Transverse colon (tissue), 4 donors: ENCODE results near the gene THOP1. TPM values are rescaled to one million over a fixed set of nuclear protein-coding genes. Genes with fewer than 3 reads are reported as not detected.

Experiments used
- DNase-seq: peaks from one replicate; pipeline ENCODE4 v3.0.0-alpha.2; 2019
- H3K27ac ChIP-seq, 4 donors: fragments of 200-600 bp; sonication (generic); 2 replicates each; pipeline ENCODE4 v1.5.1; 2016 to 2018; ENCODE audit warnings: inconsistent platforms in 4 of 4
- H3K27me3 ChIP-seq: fragments of 200-600 bp; sonication (generic); 2 replicates; pipeline ENCODE4 v1.5.1; 2017; ENCODE audit warnings: inconsistent platforms
- H3K36me3 ChIP-seq, 4 donors: fragments of 200-600 bp; sonication (generic); 2 replicates each; pipeline ENCODE4 v1.5.1; 2017 to 2019; ENCODE audit warnings: inconsistent platforms in 4 of 4
- H3K4me1 ChIP-seq, 4 donors: fragments of 200-600 bp; sonication (generic); 2 replicates each; pipeline ENCODE4 v1.5.1; 2017 to 2020; ENCODE audit warnings: inconsistent platforms in 4 of 4
- H3K4me3 ChIP-seq, 4 donors: fragments of 200-600 bp; sonication (generic); 1 replicate in 1 of 4; 2 replicates in 3 of 4; pipeline versions ENCODE4 v1.5.1 to v1.6.1; 2017 to 2019; ENCODE audit warnings: inconsistent platforms in 4 of 4
- H3K9me3 ChIP-seq, 2 donors: fragments of 200-600 bp; sonication (generic); 2 replicates each; pipeline ENCODE4 v1.5.1; 2017 to 2019; ENCODE audit warnings: inconsistent platforms in 2 of 2
- EP300 ChIP-seq: sonication (generic); formaldehyde crosslinking; IDR thresholded peaks from one replicate; pipeline ENCODE4 v1.6.1; 2017; ENCODE audit warnings: antibody characterized with exemption, low read depth
- POLR2A ChIP-seq: fragments of 450-650 bp; IDR thresholded peaks from one replicate; pipeline ENCODE4 v1.6.1; 2016; ENCODE audit warnings: antibody characterized with exemption, mild to moderate bottlenecking, moderate library complexity
- POLR2AphosphoS5 ChIP-seq, 3 donors: sonication (generic); formaldehyde crosslinking; IDR thresholded peaks; one replicate each; pipeline ENCODE4 v1.6.1; 2016; ENCODE audit warnings: antibody characterized with exemption in 3 of 3
- WGBS, 2 donors: methylation state at CpG; one replicate each; pipeline ENCODE4 v1.1.5; 2018; ENCODE audit warnings: low coverage in 1 of 2; 5-methylcytosine and 5-hydroxymethylcytosine counted together
- in situ Hi-C, 4 donors: fragments of 200-750 bp; cut with MboI; loops; one replicate each; pipeline versions ENCODE4 v1.15.0 to v1.15.1; 2017; ENCODE audit warnings: low sequenced_read_pairs in 3 of 4, low pct_ligation_motif_present in 1 of 4, low pct_unique_long_range_greater_than_20kb in 1 of 4
- intact Hi-C: fragments of 100-400 bp; cut with DNase I; formaldehyde crosslinking; loops from one replicate; pipeline ENCODE4 v1.15.1; 2023; ENCODE audit warnings: low total_unique reads
- total RNA-seq, 4 donors: library from RNA; depleted of rRNA; stranded (reverse); fragments of >200 nt; gene quantifications; one replicate each; pipeline ENCODE4 v1.1.0, GENCODE V29; 2016
- TF ChIP-seq, protein P1 (sequence below), 5 experiments: fragments of 200-600 bp in 3 of 5; fragments of 450-650 bp in 2 of 5; sonication (generic) in 3 of 5; IDR thresholded peaks; 1 replicate in 2 of 5; 2 replicates in 3 of 5; pipeline ENCODE4 v1.5.1; 2016 to 2017; ENCODE audit warnings: antibody characterized with exemption in 5 of 5, inconsistent platforms in 3 of 5, mild to moderate bottlenecking in 2 of 5, moderate library complexity in 1 of 5

Gene THOP1
- total RNA-seq, 4 donors from 2014 or later, result 32.9 to 149 (median 42.0) TPM

- 95 to 96% methylated on average over 5 to 16 of the region's 16 CpGs for WGBS, 2 donors
- H3K4me1 ChIP-seq, result no peaks in the 10 kb centered on the region
- no peak overlapping the region for H3K4me3 ChIP-seq
- in situ Hi-C loops (no loop called here), intact Hi-C loops (no loop called here)
- no peaks in the 10 kb centered on the region for H3K27me3 ChIP-seq
- H3K9me3 ChIP-seq, result no peaks in the 10 kb centered on the region
- no peak overlapping the region for H3K27ac ChIP-seq
- no peak for DNase-seq
- H3K36me3 ChIP-seq, result peaks cover 0 to 28% (median 9%) of the 10 kb centered on the region in 4 donors
- TF ChIP-seq EP300 (no peak), POLR2AphosphoS5 (IDR thresholded peaks at IDR 0.05) (no peak), POLR2A (no peak)
- TF ChIP-seq, protein P1, sequence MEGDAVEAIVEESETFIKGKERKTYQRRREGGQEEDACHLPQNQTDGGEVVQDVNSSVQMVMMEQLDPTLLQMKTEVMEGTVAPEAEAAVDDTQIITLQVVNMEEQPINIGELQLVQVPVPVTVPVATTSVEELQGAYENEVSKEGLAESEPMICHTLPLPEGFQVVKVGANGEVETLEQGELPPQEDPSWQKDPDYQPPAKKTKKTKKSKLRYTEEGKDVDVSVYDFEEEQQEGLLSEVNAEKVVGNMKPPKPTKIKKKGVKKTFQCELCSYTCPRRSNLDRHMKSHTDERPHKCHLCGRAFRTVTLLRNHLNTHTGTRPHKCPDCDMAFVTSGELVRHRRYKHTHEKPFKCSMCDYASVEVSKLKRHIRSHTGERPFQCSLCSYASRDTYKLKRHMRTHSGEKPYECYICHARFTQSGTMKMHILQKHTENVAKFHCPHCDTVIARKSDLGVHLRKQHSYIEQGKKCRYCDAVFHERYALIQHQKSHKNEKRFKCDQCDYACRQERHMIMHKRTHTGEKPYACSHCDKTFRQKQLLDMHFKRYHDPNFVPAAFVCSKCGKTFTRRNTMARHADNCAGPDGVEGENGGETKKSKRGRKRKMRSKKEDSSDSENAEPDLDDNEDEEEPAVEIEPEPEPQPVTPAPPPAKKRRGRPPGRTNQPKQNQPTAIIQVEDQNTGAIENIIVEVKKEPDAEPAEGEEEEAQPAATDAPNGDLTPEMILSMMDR (IDR thresholded peaks at IDR 0.05), result no peak
These were observed 29.9 kb upstream of the THOP1 start for GRCh38 chr19:2755448-2755705.

GRCh38 chr19:2755811-2756210, 29.5 kb upstream of the THOP1 start:
- Histone ChIP-seq H3K4me3 (no peak overlapping the region), H3K36me3 (peaks cover 0 to 32% (median 11%) of the 10 kb centered on the region in 4 donors), H3K27me3 (no peaks in the 10 kb centered on the region), H3K27ac (no peak overlapping the region), H3K9me3 (no peaks in the 10 kb centered on the region), H3K4me1 (no peaks in the 10 kb centered on the region)
- intact Hi-C loops, result no loop called here
- TF ChIP-seq POLR2AphosphoS5 (IDR thresholded peaks at IDR 0.05) (no peak), POLR2A (no peak), EP300 (no peak)
- TF ChIP-seq, protein P1 (IDR thresholded peaks at IDR 0.05), result no peak
- WGBS, 2 donors, result 91% methylated on average over 16 of the region's 16 CpGs; no CpG with 5 or more reads in 1 of the 2 donors
- in situ Hi-C loops, result no loop called here
- no peak for DNase-seq

DNA sequence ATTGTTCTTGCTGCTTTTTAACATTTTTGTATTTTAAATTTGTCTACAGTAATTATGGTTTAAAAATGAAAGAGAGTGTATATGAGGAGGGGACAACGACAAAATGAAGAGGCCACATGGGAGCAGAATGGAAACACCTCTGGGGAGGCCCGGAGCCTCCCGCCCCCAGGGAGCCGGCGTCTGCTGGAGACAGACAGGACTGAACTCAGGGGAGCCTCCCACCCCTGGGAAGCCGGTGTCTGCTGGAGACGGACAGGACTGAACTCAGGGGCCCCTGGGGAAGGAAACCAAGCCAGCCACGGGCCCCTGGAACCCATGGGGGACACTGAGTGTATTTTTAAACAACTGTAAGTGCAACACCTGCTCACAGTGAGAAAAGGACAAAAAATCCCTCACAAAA, 28.8 kb upstream of the THOP1 start:
- 85 to 89% methylated on average over 5 to 8 of the region's 8 CpGs for WGBS, 2 donors
- H3K4me1 ChIP-seq, result no peaks in the 10 kb centered on the region
- H3K27ac ChIP-seq, result no peak overlapping the region
- H3K27me3 ChIP-seq, result no peaks in the 10 kb centered on the region
- no peaks in the 10 kb centered on the region for H3K9me3 ChIP-seq
- H3K36me3 ChIP-seq, result peaks cover 0 to 38% (median 13%) of the 10 kb centered on the region in 4 donors
- no peak for DNase-seq
- TF ChIP-seq POLR2AphosphoS5 (IDR thresholded peaks at IDR 0.05) (no peak), POLR2A (no peak), EP300 (no peak)
- TF ChIP-seq, protein P1 (IDR thresholded peaks at IDR 0.05), result no peak
- no peak overlapping the region for H3K4me3 ChIP-seq
- in situ Hi-C loops, result no loop called here
- intact Hi-C loops, result no loop called here

DNA sequence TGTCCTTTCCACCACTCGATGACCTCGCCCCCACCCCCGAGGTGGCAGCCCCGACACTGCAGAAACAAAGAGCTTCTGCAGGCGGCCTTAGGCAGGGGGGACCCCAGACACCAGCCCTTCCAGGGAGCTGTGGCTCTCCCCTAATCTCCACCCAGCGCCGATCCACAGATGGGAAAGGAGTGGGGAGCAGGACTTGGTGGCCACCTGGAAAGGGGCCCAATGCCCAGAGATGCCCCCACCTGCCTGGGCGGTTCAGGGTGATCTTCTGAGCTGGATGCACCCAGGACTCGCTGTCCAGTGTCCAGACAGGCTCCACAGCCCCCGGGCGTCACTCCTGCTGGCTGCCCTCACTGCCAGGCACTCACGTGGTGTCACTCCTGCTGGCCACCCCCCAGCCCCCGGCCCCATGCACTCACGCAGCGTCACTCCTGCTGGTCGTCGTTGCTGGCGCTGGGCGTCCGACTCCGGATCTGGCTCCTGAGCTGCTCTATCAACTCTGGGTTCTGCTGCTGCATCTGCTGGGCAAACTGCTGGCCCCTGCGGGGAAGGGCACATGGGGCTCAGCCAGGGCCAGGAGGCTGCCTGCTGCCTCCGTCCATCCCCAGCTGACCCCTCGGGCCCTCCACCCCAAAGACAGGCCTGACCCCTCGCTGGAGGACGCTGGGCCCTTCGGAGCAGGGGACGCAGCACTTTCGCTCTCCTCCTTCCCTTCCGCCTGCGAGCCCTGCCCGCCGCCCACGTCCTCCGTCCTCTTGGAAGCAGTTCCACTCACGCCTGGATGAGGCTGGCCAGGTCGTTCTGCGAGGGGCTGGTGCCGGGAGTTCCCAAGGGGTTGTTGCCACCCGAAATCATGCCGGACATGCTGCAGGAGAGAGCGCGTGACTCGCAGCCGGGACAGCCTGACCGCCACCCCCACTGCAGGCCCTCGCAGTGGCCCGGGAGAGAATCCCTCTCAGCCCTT, 28.1 kb upstream of the THOP1 start:
- H3K27ac ChIP-seq, result no peak overlapping the region
- TF ChIP-seq POLR2AphosphoS5 (IDR thresholded peaks at IDR 0.05) (no peak), POLR2A (no peak), EP300 (no peak)
- TF ChIP-seq, protein P1 (IDR thresholded peaks at IDR 0.05), result no peak
- in situ Hi-C loops (no loop called here), intact Hi-C loops (no loop called here)
- no peaks in the 10 kb centered on the region for H3K27me3 ChIP-seq
- no peaks in the 10 kb centered on the region for H3K4me1 ChIP-seq
- H3K36me3 ChIP-seq, result peaks cover 0 to 38% (median 13%) of the 10 kb centered on the region in 4 donors
- 96% methylated on average over 48 of the region's 48 CpGs; no CpG with 5 or more reads in 1 of the 2 donors for WGBS, 2 donors
- H3K4me3 ChIP-seq, result no peak overlapping the region
- no peak for DNase-seq
- H3K9me3 ChIP-seq, result no peaks in the 10 kb centered on the region
